HepG2 (cell line): ENCODE measurements around the gene HSPA13. TPM values are rescaled to one million over a fixed set of nuclear protein-coding genes. Genes with fewer than 3 reads are reported as not detected.
A peak's percentile ranks its signal among the peaks of the same experiment; 100 is the strongest.

Experiments
- ATAC-seq: fragments of 200-7000 bp; cut with Tn5 transposase; 3 replicates; pipeline ENCODE4 v1.9.1; 2020; ENCODE audit warnings: mild to moderate bottlenecking, moderate library complexity
- BruUV-seq: library from RNA; stranded (reverse); fragments of 400-500 nt; replicated peaks from 2 replicates; lab custom pipeline; 2021; lab: Mats Ljungman, UMichigan
- CTCF ChIA-PET: fragments of 300-600 bp; formaldehyde crosslinking; extraction: SDS; loops from one replicate; lab custom pipeline; 2021; ENCODE audit warnings: low total read pairs, inconsistent platforms, low intra/inter-chr PET ratio; lab: Yijun Ruan, JAX
- POLR2A ChIA-PET: fragments of 350-600 bp; sonication (Branson Sonifier 250); formaldehyde crosslinking; loops from one replicate; lab custom pipeline; 2020; ENCODE audit warnings: antibody characterized with exemption, inconsistent platforms; lab: Yijun Ruan, JAX
- DNase-seq: peaks from one replicate; pipeline ENCODE4 v3.0.0-alpha.2; 2015; ENCODE audit warnings: low spot score
- FAIRE-seq: peaks from 3 replicates; lab custom pipeline; 2011; peaks lifted over from hg19 to GRCh38; lab: Jason Lieb, UNC
- H2AFZ ChIP-seq: one replicate; pipeline ENCODE4 v1.6.1; 2011; ENCODE audit warnings: low read length, inconsistent platforms
- H3K27ac ChIP-seq: fragments of 300-600 bp; 3 replicates; pipeline ENCODE4 v1.8.0; 2011; ENCODE audit warnings: mixed run types, mild to moderate bottlenecking, mixed read lengths, low read length, inconsistent platforms; ENCODE audit not compliant: insufficient read depth; ENCODE audit errors: extremely low read length
- H3K27me3 ChIP-seq, 2 experiments: fragments of 200-600 bp in 1 of 2; 2 replicates in 1 of 2; 3 replicates in 1 of 2; pipeline versions ENCODE4 v1.6.0 to v1.8.0; 2011; ENCODE audit warnings: low read length in 2 of 2, mild to moderate bottlenecking in 2 of 2, moderate library complexity in 2 of 2, inconsistent platforms in 1 of 2; ENCODE audit not compliant: insufficient read depth in 2 of 2, control insufficient read depth in 1 of 2
- H3K36me3 ChIP-seq, 2 experiments: fragments of 200-600 bp in 1 of 2; replicated peaks in 1 of 2; 2 replicates in 1 of 2; 3 replicates in 1 of 2; pipeline versions ENCODE4 v1.5.1 to v1.8.0; 2011; ENCODE audit warnings: low read length in 2 of 2, inconsistent platforms in 1 of 2; ENCODE audit not compliant: insufficient read depth in 2 of 2, control insufficient read depth in 1 of 2
- H3K4me1 ChIP-seq: 2 replicates; pipeline ENCODE4 v1.5.1; 2012; ENCODE audit warnings: low read length, inconsistent platforms; ENCODE audit not compliant: insufficient read depth
- H3K4me2 ChIP-seq: 2 replicates; pipeline ENCODE4 v1.6.0; 2011; ENCODE audit warnings: low read depth, low read length, inconsistent platforms
- H3K4me3 ChIP-seq, 3 experiments: fragments of 200-600 bp in 1 of 3; sonication (generic), shearing (Covaris generic) in 1 of 3; replicated peaks in 1 of 3; 2 replicates each; pipeline ENCODE4 v1.5.1; 2011 to 2016; ENCODE audit warnings: low read length in 3 of 3, inconsistent platforms in 2 of 3, low read depth in 2 of 3, mild to moderate bottlenecking in 2 of 3, control low read depth in 1 of 3, mixed read lengths in 1 of 3; ENCODE audit not compliant: insufficient read depth in 1 of 3
- H3K79me2 ChIP-seq: one replicate; pipeline ENCODE4 v1.6.1; 2011; ENCODE audit warnings: low read length, inconsistent platforms; ENCODE audit not compliant: insufficient read depth
- H3K9ac ChIP-seq: 2 replicates; pipeline ENCODE4 v1.6.0; 2011; ENCODE audit warnings: mild to moderate bottlenecking, low read depth, low read length, inconsistent platforms; ENCODE audit not compliant: insufficient read depth
- H3K9me3 ChIP-seq: 2 replicates; pipeline ENCODE4 v1.5.1; 2012; ENCODE audit warnings: mild to moderate bottlenecking, low read length
- H4K20me1 ChIP-seq: 2 replicates; pipeline ENCODE4 v1.6.0; 2011; ENCODE audit warnings: inconsistent platforms, mild to moderate bottlenecking, low read length, moderate library complexity; ENCODE audit not compliant: insufficient read depth
- ARID2 ChIP-seq: sonication (generic); formaldehyde crosslinking; IDR thresholded peaks from 2 replicates; pipeline ENCODE4 v1.8.1; 2022; ENCODE audit warnings: mild to moderate bottlenecking, missing genetic modification reagents, borderline replicate concordance
- ATF7 ChIP-seq, 2 experiments: fragments of 450-650 bp in 1 of 2; sonication (generic) in 1 of 2; formaldehyde crosslinking in 1 of 2; IDR thresholded peaks; 2 replicates each; pipeline versions ENCODE4 v1.4.0 to v1.6.1; 2016 to 2020; ENCODE audit warnings: antibody characterized with exemption in 1 of 2, mild to moderate bottlenecking in 1 of 2, missing genetic modification reagents in 1 of 2
- CBX5 ChIP-seq: sonication (generic); formaldehyde crosslinking; IDR thresholded peaks from 2 replicates; pipeline ENCODE4 v1.4.0; 2020; ENCODE audit warnings: missing genetic modification reagents, borderline replicate concordance
- CEBPB ChIP-seq: IDR thresholded peaks from 2 replicates; pipeline ENCODE4 v1.6.1; 2011; ENCODE audit warnings: low read depth, low read length, improper control_type of control experiment, borderline replicate concordance
- CEBPG ChIP-seq: IDR thresholded peaks from 2 replicates; pipeline ENCODE4 v1.6.1; 2016
- HNRNPUL1 ChIP-seq: fragments of 200-400 bp; formaldehyde crosslinking; IDR thresholded peaks from 2 replicates; pipeline ENCODE4 v1.6.1; 2017; ENCODE audit warnings: low read depth, mild to moderate bottlenecking, low read length, moderate library complexity
- MZF1 ChIP-seq: sonication (generic); formaldehyde crosslinking; IDR thresholded peaks from 2 replicates; pipeline ENCODE4 v1.8.1; 2023; ENCODE audit warnings: mild to moderate bottlenecking, missing genetic modification reagents, borderline replicate concordance
- NRL ChIP-seq: sonication (generic); formaldehyde crosslinking; IDR thresholded peaks from 2 replicates; pipeline ENCODE4 v1.5.0; 2020; ENCODE audit warnings: missing genetic modification reagents, mild to moderate bottlenecking, moderate library complexity, borderline replicate concordance
- SIX1 ChIP-seq: sonication (generic); formaldehyde crosslinking; IDR thresholded peaks from 2 replicates; pipeline ENCODE4 v1.4.0; 2020; ENCODE audit warnings: missing genetic modification reagents, borderline replicate concordance
- SKI ChIP-seq: fragments of 450-650 bp; IDR thresholded peaks from one replicate; pipeline ENCODE4 v1.6.1; 2018; ENCODE audit warnings: mild to moderate bottlenecking; ENCODE audit not compliant: partially characterized antibody
- TOE1 ChIP-seq: sonication (generic); formaldehyde crosslinking; IDR thresholded peaks from 2 replicates; pipeline ENCODE4 v1.4.0; 2020; ENCODE audit warnings: mild to moderate bottlenecking, missing genetic modification reagents
- TSC22D2 ChIP-seq: sonication (generic); formaldehyde crosslinking; IDR thresholded peaks from 2 replicates; pipeline ENCODE4 v1.5.1; 2020; ENCODE audit warnings: missing genetic modification reagents, mild to moderate bottlenecking, borderline replicate concordance
- WGBS: methylation state at CpG from one replicate; pipeline ENCODE4 v1.1.6; 2017; ENCODE audit warnings: low lambda C conversion rate; 5-methylcytosine and 5-hydroxymethylcytosine counted together
- in situ Hi-C: cut with HindIII; loops from 2 replicates; pipeline ENCODE4 v1.10.0; 2017; ENCODE audit warnings: low pct_unique_long_range_greater_than_20kb; ENCODE audit not compliant: extremely low pct_ligation_motif_present
- intact Hi-C: fragments of 100-400 bp; cut with micrococcal nuclease; formaldehyde crosslinking; loops from one replicate; pipeline ENCODE4 v1.10.0; 2022; ENCODE audit not compliant: unreplicated experiment
- polyA plus RNA-seq, 8 experiments: library from polyadenylated mRNA; depleted of rRNA in 3 of 8; stranded (reverse) in 7 of 8; unstranded in 1 of 8; fragments of >200 nt; fragmentation: Illumina TruSeq in 4 of 8; extraction: Trizol in 4 of 8; gene quantifications; 2 replicates each; pipeline versions ENCODE4 v1.2.1 to v1.2.3, GENCODE V29; 2011 to 2016; ENCODE audit warnings: low read depth in 4 of 8, missing spikeins in 1 of 8, mixed read lengths in 1 of 8; ENCODE audit not compliant: insufficient read depth in 1 of 8
- total RNA-seq, 5 experiments: library from RNA; depleted of rRNA; stranded (reverse); fragments of >200 nt; fragmentation: Illumina TruSeq; extraction: Trizol; gene quantifications; 2 replicates each; pipeline ENCODE4 v1.2.3, GENCODE V29; 2016; ENCODE audit warnings: low read depth in 1 of 5
- TF ChIP-seq, protein P1 (sequence below), 2 experiments: fragments of 450-650 bp in 1 of 2; sonication (generic) in 1 of 2; formaldehyde crosslinking; IDR thresholded peaks; 2 replicates each; pipeline versions ENCODE4 v1.5.0 to v1.8.0; 2020 to 2022; ENCODE audit warnings: mild to moderate bottlenecking in 1 of 2, missing genetic modification reagents in 1 of 2
- TF ChIP-seq, protein P2 (sequence below): sonication (generic); formaldehyde crosslinking; IDR thresholded peaks from 2 replicates; pipeline ENCODE4 v1.5.0; 2020; ENCODE audit warnings: missing genetic modification reagents

Gene HSPA13
- total and polyA plus RNA-seq, 2 of the 13 experiments (the other 11 are each of a cell fraction or from before 2014, with no cell fraction given), result 21.2 to 28.4 TPM

DNA sequence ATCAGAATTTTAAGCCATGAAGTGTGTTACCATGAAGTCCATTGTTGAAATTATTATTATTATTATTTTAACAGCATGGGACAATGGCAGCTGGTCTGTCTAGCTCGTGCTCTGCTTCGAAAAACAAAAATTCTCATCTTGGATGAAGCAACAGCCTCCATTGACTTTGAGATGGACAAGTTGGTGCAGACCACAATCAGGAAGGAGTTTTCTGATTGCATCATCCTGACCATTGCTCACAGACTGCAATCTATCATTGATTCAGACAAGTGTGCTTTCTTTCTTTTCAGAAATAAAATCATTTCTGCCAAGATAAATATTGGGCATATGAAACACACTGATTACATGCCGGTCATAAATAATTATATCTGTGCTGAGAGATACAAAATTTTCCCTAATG is 21.0 kb downstream of the HSPA13 start:
- Histone ChIP-seq H2AFZ (no peak overlapping the region), H3K4me2 (no peak overlapping the region), H3K9ac (no peak overlapping the region), H3K9me3 (no peaks in the 10 kb centered on the region), H3K4me3 (no peak overlapping the region), H3K79me2 (no peaks in the 10 kb centered on the region), H3K27ac (no peak overlapping the region), H3K36me3 (no peaks in the 10 kb centered on the region), H4K20me1 (no peaks in the 10 kb centered on the region), H3K4me1 (no peaks in the 10 kb centered on the region), H3K27me3 (no peaks in the 10 kb centered on the region)
- no peak for ATAC-seq
- WGBS, result 1% methylated on average over 3 of the region's 3 CpGs
- no peak for DNase-seq
- no peak for FAIRE-seq
- POLR2A ChIA-PET, result no interaction called here
- in situ Hi-C loops (no loop called here), intact Hi-C loops (no loop called here)
- BruUV-seq, result no TSS peak
- CTCF ChIA-PET, result no interaction called here
- TF ChIP-seq CEBPG (peak; percentile 61), MZF1 (CRISPR knock-in tag) (no peak), CEBPB (peak; percentile 84), ATF7 (IDR thresholded peaks at IDR 0.05) (0 out of 2 replicates have a peak, but pooled peaks have one; percentile 5), ATF7 (CRISPR knock-in tag; IDR thresholded peaks at IDR 0.05) (no peak), CBX5 (CRISPR knock-in tag) (no peak)
- TF ChIP-seq, protein P1, sequence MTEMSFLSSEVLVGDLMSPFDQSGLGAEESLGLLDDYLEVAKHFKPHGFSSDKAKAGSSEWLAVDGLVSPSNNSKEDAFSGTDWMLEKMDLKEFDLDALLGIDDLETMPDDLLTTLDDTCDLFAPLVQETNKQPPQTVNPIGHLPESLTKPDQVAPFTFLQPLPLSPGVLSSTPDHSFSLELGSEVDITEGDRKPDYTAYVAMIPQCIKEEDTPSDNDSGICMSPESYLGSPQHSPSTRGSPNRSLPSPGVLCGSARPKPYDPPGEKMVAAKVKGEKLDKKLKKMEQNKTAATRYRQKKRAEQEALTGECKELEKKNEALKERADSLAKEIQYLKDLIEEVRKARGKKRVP (CRISPR knock-in tag; IDR thresholded peaks at IDR 0.05), result peak in 1 of 2 experiments; percentile 57; a peak in 1 of 4 replicates

DNA sequence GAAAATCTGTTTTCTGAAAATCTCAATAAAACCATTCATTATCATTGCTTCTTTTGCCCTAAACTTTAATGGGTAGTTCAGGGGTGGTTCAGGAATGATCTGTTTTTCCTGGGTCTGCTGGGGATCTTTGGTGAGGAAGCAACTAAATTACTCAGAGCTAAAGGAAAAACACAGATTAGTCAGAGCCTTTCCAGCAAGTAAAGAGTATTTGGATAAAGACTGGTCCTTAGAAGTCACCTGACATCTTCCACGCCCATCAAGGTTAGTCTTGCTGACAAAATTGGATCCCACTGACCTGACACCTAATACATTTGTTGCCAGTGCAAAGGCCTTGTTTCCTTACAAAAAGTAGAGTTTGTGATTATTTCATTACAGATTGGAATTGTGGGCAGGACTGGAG is 24.2 kb downstream of the HSPA13 start:
- no peak for DNase-seq
- H3K4me3 ChIP-seq, result no peak overlapping the region
- in situ Hi-C loops (no loop called here), intact Hi-C loops (no loop called here)
- H3K9ac ChIP-seq, result no peak overlapping the region
- no peaks in the 10 kb centered on the region for H3K79me2 ChIP-seq
- no peak overlapping the region for H3K27ac ChIP-seq
- FAIRE-seq, result no peak
- BruUV-seq, result no TSS peak
- ChIA-PET POLR2A (no interaction called here), CTCF (no interaction called here)
- ATAC-seq, result no peak
- H2AFZ ChIP-seq, result no peak overlapping the region
- H4K20me1 ChIP-seq, result no peaks in the 10 kb centered on the region
- no peaks in the 10 kb centered on the region for H3K4me1 ChIP-seq
- no peaks in the 10 kb centered on the region for H3K9me3 ChIP-seq
- no peaks in the 10 kb centered on the region for H3K27me3 ChIP-seq
- WGBS, result 0% methylated on average over 1 of the region's 1 CpG
- H3K36me3 ChIP-seq, result no peaks in the 10 kb centered on the region
- no peak overlapping the region for H3K4me2 ChIP-seq
- TF ChIP-seq TSC22D2 (CRISPR knock-in tag), result no peak
- TF ChIP-seq SIX1 (CRISPR knock-in tag), result no peak
- TF ChIP-seq SKI, result no peak
- TF ChIP-seq, protein P2, sequence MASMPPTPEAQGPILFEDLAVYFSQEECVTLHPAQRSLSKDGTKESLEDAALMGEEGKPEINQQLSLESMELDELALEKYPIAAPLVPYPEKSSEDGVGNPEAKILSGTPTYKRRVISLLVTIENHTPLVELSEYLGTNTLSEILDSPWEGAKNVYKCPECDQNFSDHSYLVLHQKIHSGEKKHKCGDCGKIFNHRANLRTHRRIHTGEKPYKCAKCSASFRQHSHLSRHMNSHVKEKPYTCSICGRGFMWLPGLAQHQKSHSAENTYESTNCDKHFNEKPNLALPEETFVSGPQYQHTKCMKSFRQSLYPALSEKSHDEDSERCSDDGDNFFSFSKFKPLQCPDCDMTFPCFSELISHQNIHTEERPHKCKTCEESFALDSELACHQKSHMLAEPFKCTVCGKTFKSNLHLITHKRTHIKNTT (CRISPR knock-in tag), result no peak
- no peak for TF ChIP-seq TOE1 (CRISPR knock-in tag)
- TF ChIP-seq NRL (CRISPR knock-in tag), result no peak
- TF ChIP-seq HNRNPUL1, result no peak
- TF ChIP-seq ARID2 (CRISPR knock-in tag), result no peak
